ENCODE measurements around the gene PRKCSH.
"Not testable (repeated sequence)": the region's sequence is repeated elsewhere in the genome, so short reads cannot be mapped to it uniquely, and the experiment has no call there.

Gene PRKCSH

DNA sequence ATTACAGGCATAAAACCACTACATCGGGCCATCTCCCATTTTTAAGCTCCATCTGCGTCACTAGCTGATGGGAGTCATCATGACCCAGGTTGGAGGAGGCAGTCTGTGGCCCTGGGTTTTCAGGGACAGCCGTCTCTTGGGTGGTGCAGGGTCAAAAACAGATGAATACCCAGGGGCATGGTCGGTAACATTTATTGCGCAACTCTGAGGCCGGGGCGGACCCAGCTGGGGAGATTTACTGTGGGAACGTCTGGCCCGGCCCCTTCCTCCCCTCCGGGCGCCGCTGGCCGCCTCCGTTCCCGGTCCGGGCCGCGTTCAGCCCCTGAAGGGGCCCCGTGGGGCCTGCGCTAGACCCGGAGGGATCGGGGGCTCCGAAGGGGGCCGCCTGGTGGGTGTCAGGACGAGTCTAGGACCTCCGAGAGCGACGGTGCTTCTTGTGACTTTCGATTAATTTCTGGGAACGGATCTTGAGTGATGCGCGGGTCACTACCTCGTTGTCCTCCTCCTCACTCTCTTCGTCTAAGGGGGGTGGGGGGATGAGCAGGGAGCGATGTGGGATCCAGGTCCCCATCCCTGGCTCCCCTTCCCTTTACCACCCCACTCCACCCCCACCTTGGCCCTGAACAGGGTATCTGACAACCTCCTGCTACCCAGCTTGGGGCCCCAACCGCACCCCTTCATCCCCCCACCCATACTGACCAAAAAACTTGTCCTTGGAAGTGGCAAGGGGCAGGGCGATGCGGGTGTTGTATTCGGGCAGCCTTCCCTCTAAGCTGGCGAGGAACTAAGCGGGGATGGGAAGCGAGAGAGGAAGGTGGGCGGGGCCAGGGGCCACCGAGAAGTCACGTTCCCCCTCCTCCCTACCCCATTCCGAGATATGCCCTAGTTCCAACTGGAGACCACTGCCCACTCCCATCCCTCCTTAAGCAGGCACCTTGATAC, 14.7 kb upstream of the PRKCSH start:
- peak; percentile 15 for DNase-seq

DNA sequence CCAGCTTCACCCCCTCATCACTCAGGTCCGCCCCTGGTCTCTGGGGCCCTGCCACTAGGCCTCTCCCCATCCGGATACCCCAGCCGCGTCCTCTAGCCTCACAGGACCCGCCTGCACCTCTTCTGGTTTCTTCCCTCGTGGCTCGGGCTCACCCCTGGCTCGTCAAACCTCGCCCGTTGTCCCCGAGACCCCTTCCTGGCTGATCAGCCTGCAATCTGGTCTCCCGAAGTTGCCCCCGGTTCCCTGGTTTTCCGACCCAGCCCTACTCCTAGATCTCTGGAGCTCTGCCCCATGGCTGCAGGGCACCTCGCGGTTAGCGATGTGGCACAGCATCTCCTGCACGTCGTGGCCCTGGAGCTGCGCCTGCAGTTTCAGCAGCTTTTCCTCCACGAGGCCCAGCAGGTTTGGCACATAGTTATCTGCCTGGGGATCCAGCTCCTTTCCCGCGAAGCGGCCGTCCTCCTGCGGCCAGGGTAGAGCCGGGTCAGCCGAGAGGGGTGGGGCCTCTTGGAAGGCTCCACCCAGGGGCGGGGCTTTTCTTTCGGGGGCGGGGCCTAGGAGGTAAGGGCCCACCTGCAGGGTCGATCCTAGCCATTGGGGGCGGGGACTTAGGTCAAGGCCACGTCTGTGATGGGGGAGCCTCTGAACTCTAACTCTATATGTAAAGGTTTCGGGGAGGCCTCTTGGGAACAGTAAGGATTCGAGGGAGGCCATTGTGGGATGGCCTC, 13.9 kb upstream of the PRKCSH start:
- peak; percentile 27 for DNase-seq

DNA sequence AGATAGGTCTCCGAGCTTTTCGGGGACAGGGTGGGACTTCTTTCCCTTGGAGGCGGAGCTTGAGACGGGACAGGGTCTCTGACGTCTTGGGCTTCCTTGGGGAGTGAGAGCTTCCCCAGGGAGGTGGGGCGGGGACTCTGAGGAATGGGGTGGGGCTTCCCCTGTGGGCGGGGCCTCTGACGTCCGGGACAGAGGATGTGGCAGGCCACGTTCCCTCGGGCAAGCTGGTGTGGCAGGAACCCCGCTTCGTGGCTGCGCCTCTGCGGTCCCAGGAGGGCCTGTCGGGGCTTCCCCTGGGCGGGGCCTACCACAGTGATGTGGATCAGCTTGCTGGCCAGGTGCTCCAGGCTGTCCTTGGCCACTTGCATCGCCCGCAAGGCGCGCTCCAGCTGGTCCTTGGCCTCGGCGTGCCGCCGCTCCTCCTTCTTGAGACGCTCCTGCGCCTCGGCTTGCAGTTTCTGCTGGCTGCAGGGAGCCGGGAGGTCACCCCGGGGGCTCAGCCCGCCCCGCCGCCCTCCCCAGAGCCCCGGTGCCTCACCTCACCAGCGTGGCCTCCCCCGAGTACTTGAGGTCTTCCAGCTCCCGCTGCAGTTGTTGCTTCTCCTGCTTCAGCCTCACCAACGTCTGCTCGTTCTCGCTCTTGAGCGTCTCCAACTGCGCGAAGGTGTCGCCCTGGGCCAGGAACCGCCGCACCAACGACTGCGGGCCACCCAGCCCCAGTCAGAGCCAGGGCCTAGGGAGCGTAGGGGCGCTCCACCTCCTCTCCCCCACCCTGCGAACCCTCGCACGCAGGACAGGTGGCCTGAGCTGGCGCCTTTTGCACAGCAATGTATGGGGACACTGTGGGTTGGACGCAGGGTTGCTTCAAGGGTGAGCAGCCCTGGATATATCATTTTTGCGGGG, 13.0 kb upstream of the PRKCSH start:
- DNase-seq, result no peak

DNA sequence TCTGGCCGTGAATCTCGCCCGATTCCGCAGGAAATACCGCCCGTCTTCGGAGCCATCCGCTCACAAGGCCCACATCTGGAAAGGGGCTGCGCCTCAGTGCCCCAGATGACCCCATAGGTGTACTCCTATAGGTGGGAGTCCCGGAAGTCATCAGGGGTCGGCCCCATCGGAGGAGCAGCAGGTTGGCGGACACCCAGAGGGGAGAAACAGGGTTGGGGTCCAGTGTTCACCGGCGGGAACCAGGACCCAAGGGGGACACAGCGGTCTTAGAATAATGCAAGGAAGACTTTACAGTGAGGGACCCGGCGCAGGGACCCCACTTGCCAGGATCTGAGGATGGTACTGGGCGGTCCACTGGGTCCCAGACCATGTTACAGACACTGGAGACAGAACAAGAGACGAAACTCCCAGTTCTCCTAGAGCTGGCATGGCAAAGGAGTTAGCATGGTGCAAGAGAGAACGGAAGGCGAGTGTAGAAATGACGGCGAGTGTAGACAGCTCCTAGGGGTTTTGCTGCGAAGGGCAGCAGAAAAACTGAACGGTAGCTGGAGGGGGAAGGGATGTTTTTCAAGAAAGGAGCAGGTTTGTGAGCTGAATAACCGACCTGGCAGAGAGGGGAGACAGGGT, 12.2 kb upstream of the PRKCSH start:
- DNase-seq, result no peak

DNA sequence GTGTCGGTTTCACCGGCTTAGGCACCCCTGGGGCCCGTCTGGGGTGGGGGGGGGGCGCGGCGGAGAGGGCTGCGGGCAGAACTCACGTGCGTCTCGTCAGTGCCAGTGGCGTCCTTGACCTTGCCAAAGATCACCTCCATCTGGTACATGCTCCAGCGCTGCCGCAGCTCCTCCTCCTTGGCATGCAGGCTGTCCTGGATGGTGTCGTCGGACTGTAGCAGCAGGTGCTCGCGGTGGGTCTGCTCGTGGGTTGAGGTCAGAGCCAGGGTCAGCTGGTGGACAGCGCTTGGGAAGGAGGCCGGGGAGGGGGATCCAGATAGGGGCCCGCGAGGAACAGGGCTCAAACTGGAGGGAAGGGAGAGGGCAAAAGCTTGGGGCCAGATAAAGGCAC, 11.6 kb upstream of the PRKCSH start:
- no peak for DNase-seq

DNA sequence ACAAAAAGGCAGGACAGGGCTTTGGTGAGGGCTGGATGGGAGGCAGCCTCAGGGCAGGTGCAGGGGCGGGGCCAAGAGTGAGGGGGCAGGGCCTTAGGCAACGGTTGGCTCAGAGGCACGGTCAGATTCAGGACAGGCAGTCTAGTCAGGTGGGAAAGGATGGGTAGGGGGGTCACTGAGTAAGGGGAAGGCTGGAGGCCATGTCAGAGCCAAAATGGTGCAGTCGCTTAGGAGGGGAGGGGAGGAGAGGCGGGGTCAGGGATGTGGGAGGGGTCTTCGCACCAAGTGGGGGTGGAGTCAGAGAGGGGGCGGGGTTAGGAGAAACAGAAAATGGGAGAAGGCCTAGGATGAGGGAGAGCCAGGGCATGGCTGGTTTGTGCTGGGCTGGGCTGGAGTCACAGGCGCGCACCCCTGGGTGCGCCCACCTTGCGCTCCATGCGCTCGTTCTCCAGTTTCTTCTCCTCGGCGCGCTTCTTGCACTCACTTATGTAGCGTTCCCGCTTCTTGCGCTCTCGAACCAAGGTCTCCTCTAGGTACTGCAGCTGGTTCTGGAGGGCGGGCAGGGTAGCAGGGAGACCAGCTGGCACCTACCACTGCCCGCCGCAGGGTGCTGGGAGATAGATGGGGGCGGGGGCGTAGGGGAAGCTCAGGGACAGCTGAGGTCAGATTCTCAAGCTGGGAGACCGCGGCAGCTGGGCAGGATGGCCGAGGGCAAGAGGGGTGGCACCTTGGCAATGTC, 9.5 kb upstream of the PRKCSH start:
- DNase-seq, result no peak

DNA sequence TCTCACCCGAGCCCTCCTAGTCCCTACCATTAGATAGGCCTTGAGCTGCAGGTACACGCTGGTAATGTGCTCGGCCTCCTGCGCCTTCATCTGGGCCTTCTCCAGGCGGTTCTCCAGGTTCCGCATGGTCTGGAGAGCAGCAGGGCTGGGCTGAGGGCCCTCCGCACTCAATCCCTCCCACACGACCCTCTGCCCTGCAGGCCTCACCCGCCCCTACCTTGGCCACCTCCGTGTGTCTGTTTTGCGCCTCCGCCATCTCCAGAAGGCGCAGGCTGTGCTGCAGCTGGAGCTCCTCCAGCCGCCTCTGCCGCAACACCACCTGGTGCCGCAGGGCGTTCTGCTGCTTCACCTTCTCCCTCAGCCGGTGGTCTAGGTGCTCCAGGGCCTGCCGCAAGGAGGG, 8.8 kb upstream of the PRKCSH start:
- no peak for DNase-seq

DNA sequence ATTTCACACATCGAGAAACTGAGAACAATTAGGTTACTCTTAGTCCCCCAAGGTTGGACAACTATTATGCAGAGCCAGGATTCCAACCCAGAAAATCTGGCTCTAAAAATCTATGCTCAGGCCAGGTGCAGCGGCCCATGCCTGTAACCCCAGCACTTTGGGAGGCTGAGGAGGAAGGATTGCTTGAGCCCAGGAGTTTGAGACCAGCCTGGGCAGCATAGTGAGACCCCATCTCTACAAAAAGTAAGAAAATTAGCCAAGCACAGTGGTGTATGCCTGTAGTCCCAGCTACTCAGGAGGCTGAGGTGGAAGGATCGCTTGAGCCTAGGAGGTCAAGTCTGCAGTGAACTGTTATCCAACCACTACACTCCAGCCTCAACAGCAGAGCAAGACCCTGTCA, 1.9 kb upstream of the PRKCSH start:
- not testable (repeated sequence) for DNase-seq

DNA sequence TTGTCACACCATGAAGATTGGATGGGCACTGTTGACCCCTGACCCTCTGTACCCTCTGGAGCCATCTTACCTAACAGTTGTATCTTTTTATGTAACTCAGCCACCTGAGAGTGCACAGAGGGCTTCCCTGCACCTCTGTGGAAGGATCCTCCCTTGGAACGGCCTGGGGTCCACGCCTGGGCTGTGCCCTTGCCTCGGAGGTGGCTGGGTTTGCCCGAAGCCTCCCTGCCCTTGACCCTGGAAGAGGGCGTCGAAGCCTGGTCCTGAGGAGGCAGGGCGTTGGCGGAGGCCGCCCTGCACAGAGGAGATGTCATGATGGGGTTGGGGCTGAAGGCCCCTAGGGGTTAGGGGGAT, 755 bp upstream of the PRKCSH start:
- DNase-seq, result no peak

DNA sequence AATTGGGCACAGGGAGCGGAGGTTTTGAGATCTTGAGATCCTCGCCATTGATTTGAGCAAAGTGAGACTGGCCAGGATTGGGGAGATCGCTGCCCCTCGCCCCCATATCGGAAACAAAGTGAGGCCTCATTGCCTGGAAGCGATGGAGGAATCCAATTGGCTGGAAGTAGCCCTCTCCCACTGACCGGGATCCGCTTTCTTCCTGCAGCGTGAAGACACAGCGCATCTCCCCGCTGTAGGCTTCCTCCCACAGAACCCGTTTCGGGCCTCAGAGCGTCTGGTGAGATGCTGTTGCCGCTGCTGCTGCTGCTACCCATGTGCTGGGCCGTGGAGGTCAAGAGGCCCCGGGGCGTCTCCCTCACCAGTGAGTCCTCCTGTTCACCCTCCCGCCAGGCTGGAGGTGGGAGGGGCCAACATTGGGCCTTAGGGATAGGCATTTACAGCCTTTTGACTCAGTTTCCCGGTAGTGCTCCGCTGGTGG, 438 bp downstream of the PRKCSH start:
- DNase-seq, result no peak

DNA sequence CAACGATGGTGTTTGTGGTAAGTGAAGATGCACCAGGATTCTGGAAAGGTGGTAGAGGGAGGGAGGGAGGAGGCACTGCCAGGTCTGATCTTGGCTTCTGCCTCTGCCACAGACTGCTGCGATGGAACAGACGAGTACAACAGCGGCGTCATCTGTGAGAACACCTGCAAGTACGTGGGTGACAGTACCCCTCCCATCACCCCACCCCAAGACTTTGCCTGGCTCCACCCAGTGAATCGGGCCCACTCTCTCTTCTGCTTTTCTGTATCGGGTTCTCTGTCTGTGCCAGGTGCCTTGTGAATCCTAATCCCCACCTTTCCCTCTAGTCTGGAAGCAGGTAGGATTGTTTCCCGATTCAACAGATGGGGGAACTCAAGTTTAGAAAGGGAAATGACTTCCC, 2.5 kb downstream of the PRKCSH start:
- no peak for DNase-seq

DNA sequence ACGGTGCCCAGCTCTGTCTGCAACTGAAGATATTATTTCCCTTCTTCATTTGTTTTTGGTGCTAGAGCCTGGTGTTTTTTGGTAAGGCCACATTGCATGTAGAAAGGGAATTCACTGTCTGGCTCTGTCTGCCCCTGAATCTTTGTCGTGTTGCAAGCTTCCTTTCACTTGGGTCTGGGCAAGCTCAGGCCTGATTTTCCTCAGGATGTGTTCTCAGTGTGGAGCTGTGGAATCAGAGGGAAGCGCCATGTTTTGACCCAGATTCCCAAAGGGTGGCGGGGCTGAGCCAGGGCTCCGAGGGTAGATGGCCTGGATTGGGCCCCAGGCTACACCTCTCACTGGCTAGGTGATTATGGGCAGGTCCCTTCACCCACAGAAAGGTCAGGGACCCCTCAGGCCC, 8.6 kb downstream of the PRKCSH start:
- DNase-seq, result no peak

DNA sequence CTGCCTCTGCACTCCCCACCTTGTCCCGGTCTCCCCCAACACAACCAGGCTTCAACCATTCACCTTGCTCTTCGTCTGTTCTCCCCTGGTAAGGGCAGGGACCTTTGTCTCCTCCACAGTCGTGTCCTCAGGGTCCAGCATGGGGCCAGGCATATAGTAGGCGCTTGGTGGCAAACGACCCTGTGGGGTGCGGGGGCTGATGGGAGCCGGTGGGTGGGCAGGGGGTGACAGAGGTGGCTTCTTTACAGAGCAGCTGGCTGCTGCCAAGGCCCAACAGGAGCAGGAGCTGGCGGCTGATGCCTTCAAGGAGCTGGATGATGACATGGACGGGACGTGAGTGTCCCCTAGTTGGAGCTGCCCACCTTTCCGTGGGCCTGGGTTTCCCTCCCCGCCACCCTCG, 9.7 kb downstream of the PRKCSH start:
- DNase-seq, result no peak

DNA sequence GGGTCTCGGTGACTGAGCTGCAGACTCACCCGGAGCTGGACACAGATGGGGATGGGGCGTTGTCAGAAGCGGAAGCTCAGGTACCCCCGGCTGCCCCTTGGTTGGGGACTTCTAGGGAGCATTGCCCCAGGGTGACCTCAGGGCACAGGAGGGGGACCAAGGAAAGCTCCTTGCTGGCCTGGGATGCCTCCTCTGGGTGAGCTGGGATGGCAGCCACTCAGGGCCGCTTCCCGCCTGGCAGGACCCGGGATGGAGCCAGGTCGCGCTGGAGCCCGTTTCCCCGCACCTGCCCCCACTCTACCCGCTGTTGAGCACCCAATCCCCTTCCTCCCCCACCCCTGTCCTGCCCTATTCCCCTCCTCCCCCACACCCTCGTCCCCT, 10.8 kb downstream of the PRKCSH start:
- DNase-seq, result no peak

DNA sequence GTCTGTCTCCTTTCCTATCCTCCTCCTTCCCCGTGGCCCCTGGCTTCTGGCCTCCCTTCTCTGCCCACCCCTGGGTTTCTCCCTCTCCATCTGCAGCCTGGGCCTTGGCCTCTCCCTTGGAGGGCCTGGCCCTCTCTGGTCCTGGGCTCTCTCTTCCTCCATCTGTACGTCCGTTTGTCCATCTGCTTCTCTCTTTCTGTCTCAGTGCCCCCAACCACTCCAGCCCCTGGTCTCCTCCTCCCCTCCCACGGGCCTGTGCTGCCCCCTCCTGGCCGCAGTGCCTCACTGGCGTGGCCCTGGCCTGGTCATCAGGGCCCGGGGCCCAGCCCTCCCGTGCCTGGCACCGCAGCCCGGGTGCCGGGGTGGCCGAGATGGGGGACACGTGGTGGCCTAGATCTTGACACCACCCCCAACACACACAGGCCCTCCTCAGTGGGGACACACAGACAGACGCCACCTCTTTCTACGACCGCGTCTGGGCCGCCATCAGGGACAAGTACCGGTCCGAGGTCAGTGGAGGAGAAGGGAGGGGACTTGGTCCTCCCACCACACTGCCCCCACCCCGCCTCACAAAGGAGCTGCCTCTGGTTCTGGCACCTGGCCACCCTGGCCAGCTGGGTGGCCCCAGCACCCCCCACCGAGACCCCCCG, 11.3 kb downstream of the PRKCSH start:
- no peak for DNase-seq

DNA sequence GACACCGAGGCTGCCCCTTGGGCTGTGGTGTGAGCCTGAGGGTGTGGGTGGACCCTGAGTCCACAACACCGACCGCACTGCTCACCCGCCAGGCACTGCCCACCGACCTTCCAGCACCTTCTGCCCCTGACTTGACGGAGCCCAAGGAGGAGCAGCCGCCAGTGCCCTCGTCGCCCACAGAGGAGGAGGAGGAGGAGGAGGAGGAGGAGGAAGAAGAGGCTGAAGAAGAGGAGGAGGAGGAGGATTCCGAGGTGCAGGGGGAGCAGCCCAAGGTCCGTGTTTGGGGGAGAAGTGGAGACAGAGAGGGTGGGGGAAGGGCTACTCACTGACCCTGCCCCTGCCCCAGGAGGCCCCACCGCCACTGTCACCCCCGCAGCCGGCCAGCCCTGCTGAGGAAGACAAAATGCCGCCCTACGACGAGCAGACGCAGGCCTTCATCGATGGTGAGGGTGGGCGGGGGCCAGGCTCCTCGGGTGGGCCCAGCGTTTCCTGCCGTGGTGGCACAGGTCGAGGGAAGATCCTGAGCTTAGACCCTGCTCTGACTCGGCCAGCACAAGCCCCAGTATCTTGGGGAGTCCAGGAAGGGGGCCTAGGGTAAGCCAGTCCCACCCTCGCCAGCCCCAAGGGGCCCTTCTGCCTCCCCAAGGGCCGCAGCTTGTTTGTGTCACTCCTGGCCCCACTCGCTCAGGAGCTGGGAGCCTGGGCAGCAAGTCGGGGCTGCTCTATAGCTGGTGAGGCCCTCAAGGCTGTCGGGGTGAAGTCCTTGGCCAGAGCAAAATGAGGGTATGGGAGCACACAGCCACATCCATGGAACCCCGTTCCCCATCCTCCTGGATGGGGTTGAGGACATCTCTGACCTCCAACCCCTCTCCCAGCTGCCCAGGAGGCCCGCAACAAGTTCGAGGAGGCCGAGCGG, 12.2 kb downstream of the PRKCSH start:
- DNase-seq, result no peak

DNA sequence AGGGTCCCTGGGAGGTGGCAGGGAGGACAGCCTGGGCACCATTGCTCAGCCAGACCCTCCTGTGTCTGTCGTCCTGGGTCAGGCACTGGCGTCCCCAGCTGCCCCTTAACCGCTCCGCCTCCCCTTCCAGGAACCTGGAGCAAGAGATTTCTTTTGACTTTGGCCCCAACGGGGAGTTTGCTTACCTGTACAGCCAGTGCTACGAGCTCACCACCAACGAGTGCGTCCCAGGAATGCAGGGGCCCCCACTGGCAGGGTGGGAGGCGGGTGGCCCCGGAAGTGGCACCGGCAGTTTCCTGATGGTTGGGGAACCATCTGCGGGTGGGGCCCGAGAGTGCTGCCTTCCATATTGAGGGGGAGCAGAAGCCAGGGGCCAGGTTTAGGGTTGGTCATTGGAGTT, 13.0 kb downstream of the PRKCSH start:
- DNase-seq, result no peak

DNA sequence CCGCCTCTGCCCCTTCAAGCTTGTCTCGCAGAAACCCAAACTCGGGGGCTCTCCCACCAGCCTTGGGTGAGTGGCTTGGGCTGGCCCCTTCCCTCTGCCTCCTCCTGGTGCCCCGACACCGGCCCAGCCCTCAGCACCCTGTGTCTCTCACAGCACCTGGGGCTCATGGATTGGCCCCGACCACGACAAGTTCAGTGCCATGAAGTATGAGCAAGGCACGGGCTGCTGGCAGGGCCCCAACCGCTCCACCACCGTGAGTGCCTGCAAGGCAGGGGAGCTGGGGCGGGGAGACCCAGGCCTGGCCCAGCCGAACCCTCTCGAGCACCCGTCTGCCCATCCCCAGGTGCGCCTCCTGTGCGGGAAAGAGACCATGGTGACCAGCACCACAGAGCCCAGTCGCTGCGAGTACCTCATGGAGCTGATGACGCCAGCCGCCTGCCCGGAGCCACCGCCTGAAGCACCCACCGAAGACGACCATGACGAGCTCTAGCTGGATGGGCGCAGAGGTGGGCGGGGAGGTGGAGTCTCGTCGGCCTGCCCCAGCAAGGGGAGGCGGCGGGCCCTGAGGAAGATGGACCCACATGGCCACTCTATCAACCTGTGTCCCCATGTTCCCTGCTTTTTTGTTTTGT, 13.6 kb downstream of the PRKCSH start:
- no peak for DNase-seq

DNA sequence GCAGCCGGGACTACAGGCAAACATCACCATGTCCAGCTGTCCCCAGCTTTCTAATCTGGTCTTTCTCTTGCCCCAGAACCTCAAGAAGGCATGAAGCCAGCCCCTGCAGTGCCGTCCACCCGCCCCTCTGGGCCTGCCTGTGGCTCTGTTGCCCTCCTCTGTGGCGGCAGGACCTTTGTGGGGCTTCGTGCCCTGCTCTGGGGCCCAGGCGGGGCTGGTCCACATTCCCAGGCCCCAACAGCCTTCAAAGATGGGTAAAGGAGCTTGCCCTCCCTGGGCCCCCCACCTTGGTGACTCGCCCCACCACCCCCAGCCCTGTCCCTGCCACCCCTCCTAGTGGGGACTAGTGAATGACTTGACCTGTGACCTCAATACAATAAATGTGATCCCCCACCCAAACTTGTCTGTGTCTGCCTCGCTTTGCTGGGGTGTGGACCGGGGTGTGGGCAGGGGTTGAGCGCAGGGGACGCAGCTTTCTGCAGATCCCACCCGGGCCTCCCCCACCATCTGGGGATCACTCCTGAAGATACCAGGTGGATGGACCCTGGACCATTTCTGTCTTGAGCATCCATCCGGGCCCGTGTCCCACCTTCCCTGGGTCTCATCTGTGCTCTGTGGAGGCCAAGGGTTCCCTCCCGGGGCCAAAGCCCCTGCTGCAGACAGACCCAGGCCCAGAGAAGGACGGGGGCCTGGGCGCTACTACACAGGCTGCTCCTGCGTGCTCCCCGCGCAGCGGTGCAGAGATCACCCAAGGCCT, 15.3 kb downstream of the PRKCSH start:
- no peak for DNase-seq
